Thoracic aorta (tissue), 2 donors: ENCODE measurements around the gene SCG5. TPM values are rescaled to one million over a fixed set of nuclear protein-coding genes. Genes with fewer than 3 reads are reported as not detected.

ENCODE experiments used
- ATAC-seq: fragments of 150-250 bp; one replicate; pipeline ENCODE4 v1.8.0; 2017; ENCODE audit warnings: low read depth; ENCODE audit not compliant: insufficient number of reproducible peaks, low FRiP score
- DNase-seq: peaks from one replicate; pipeline ENCODE4 v3.0.0-alpha.2; 2020; ENCODE audit warnings: low spot score
- H3K27ac ChIP-seq, 2 donors: fragments of 200-600 bp; sonication (generic); 1 replicate in 1 of 2; 2 replicates in 1 of 2; pipeline ENCODE4 v1.5.1; 2016; ENCODE audit warnings: mild to moderate bottlenecking in 2 of 2, moderate library complexity in 2 of 2
- H3K27me3 ChIP-seq: fragments of 200-600 bp; sonication (generic); replicated peaks from 2 replicates; pipeline ENCODE4 v1.6.0; 2016; ENCODE audit warnings: mild to moderate bottlenecking; ENCODE audit not compliant: insufficient read depth
- H3K36me3 ChIP-seq: fragments of 200-600 bp; sonication (generic); one replicate; pipeline ENCODE4 v1.5.1; 2016
- H3K4me1 ChIP-seq, 2 donors: fragments of 200-600 bp; sonication (generic); 1 replicate in 1 of 2; 2 replicates in 1 of 2; pipeline versions ENCODE4 v1.5.1 to v1.6.0; 2016; ENCODE audit warnings: low read depth in 2 of 2, mild to moderate bottlenecking in 1 of 2; ENCODE audit not compliant: control insufficient read depth in 1 of 2
- H3K4me3 ChIP-seq: fragments of 200-600 bp; sonication (generic); 2 replicates; pipeline ENCODE4 v1.5.1; 2016; ENCODE audit warnings: mild to moderate bottlenecking
- H3K9me3 ChIP-seq: fragments of 200-600 bp; sonication (generic); 2 replicates; pipeline ENCODE4 v1.5.1; 2016
- total RNA-seq, 2 donors: library from RNA; depleted of rRNA; stranded (reverse); fragments of >200 nt; gene quantifications; one replicate each; pipeline versions ENCODE4 v1.1.0 to v1.2.3, GENCODE V29; 2016
- TF ChIP-seq, protein P1 (sequence below): fragments of 200-600 bp; sonication (generic); IDR thresholded peaks from one replicate; pipeline ENCODE4 v1.5.1; 2019; ENCODE audit warnings: antibody characterized with exemption

The SCG5 gene
- total RNA-seq, 2 donors from 2014 or later = 2.4 to 3.3 TPM

DNA sequence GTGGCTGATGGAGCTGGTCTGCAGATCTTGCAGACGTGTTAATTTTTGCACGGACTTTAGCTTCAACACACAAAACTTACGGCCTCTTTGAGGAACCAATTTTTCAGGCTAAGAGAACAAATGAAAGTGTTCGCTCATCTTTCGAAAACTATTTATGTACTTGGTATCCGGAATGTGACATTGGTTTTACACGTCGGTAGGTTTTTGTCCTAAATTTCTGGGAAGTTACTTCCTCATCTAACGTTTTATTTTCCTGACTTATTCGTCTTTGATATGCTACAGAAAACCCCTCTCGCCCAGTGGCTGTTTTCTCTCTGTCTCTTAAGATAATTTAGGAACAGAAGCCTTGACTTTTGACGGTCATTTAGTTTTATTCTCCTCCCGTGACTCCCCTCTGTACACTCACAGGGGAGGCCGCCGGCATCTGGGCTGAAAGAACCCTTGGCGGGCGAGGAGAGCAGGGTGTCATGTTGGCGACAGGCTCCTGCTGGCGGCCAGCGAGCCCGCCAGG is 75.5 kb downstream of the SCG5 start:
- no peak overlapping the region for H3K27ac ChIP-seq
- ATAC-seq (no peak), DNase-seq (no peak)
- peaks cover 15% of the 10 kb centered on the region for H3K27me3 ChIP-seq
- peak overlapping the region; percentile 58 for H3K4me3 ChIP-seq
- H3K4me1 ChIP-seq = peaks cover 15 to 25% of the 10 kb centered on the region in 2 donors
- no peaks in the 10 kb centered on the region for H3K9me3 ChIP-seq
- TF ChIP-seq, protein P1, sequence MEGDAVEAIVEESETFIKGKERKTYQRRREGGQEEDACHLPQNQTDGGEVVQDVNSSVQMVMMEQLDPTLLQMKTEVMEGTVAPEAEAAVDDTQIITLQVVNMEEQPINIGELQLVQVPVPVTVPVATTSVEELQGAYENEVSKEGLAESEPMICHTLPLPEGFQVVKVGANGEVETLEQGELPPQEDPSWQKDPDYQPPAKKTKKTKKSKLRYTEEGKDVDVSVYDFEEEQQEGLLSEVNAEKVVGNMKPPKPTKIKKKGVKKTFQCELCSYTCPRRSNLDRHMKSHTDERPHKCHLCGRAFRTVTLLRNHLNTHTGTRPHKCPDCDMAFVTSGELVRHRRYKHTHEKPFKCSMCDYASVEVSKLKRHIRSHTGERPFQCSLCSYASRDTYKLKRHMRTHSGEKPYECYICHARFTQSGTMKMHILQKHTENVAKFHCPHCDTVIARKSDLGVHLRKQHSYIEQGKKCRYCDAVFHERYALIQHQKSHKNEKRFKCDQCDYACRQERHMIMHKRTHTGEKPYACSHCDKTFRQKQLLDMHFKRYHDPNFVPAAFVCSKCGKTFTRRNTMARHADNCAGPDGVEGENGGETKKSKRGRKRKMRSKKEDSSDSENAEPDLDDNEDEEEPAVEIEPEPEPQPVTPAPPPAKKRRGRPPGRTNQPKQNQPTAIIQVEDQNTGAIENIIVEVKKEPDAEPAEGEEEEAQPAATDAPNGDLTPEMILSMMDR = no peak
- no peaks in the 10 kb centered on the region for H3K36me3 ChIP-seq

DNA sequence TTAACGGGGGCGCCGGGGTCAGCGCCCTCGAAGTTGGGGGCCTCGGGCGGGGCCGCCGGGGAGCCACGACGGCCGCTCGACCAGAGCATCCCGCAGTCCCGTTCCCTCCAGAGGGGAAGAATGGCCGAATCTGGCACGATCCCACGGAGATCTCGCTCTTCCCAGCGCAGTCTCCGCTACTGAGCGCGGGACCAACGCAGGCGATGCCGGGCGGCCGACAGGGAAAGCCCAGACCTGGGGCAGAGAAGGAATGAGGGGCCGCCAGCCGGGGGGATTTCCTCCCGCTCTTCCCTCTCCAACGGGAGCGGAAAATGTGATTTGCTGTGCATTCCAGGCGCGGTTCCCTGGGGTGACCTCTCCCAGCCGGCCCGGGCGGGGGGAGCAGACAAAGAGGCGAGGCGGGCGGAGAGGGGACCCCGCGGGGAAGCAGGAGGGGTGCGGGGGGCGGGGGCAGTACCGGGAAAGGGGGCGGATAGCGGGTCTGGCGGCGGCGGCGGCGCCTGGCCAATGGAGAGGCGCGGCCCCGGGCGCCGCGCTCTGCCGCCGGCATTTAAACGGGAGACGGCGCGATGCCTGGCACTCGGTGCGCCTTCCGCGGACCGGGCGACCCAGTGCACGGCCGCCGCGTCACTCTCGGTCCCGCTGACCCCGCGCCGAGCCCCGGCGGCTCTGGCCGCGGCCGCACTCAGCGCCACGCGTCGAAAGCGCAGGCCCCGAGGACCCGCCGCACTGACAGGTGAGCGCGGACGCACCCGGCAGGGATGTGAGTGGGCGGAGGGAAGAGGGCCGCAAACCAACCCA is 76.1 kb downstream of the SCG5 start, which contains the start of gene GREM1:
Gene GREM1 (plus strand): TSS at position 579 of the 801 bp plus-strand sequence. CDS start 12,687 bp downstream, outside the sequence.
- H3K36me3 ChIP-seq = no peaks in the 10 kb centered on the region
- H3K27me3 ChIP-seq = peaks cover 15% of the 10 kb centered on the region
- DNase-seq = no peak
- H3K4me1 ChIP-seq = peaks cover 15 to 25% of the 10 kb centered on the region in 2 donors
- TF ChIP-seq, protein P1 = no peak
- H3K27ac ChIP-seq = no peak within 1 kb of the TSS
- H3K4me3 ChIP-seq = peak within 1 kb of the TSS; percentile 58
- H3K9me3 ChIP-seq = no peaks in the 10 kb centered on the region
- ATAC-seq = no peak

DNA sequence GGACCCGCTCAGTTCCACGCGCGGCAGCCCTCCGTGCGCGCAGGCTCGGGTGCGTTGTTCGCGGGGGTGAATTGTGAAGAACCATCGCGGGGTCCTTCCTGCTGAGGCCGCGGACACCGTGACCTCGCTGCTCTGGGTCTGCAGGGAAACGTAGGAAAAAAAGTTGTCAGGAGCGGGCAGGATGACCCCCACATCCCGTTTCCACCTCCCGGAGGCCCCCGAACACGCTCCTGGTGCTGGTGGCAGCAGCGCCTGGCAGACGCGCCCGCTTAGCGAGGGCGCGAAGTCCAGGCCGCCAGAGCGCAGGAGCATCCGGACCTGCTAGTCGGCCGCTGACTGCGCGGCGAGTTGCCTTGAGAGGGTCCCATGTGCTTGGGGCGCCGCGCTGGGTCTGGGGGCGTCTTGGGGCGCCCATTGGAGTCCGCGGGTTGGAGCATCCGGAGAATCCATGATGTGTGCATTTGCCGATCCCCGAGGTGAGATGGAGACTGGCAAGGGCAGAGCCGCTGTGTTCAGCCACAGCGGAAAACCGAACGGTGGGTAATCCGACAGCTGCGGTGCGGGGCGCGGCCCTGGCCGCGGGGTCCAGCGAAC is 76.8 kb downstream of the SCG5 start:
- no peak overlapping the region for H3K27ac ChIP-seq
- H3K36me3 ChIP-seq = no peaks in the 10 kb centered on the region
- peak overlapping the region; percentile 58 for H3K4me3 ChIP-seq
- TF ChIP-seq, protein P1 = no peak
- DNase-seq = no peak
- no peak for ATAC-seq
- peaks cover 15 to 25% of the 10 kb centered on the region in 2 donors for H3K4me1 ChIP-seq
- H3K9me3 ChIP-seq = no peaks in the 10 kb centered on the region
- H3K27me3 ChIP-seq = peaks cover 15% of the 10 kb centered on the region

DNA sequence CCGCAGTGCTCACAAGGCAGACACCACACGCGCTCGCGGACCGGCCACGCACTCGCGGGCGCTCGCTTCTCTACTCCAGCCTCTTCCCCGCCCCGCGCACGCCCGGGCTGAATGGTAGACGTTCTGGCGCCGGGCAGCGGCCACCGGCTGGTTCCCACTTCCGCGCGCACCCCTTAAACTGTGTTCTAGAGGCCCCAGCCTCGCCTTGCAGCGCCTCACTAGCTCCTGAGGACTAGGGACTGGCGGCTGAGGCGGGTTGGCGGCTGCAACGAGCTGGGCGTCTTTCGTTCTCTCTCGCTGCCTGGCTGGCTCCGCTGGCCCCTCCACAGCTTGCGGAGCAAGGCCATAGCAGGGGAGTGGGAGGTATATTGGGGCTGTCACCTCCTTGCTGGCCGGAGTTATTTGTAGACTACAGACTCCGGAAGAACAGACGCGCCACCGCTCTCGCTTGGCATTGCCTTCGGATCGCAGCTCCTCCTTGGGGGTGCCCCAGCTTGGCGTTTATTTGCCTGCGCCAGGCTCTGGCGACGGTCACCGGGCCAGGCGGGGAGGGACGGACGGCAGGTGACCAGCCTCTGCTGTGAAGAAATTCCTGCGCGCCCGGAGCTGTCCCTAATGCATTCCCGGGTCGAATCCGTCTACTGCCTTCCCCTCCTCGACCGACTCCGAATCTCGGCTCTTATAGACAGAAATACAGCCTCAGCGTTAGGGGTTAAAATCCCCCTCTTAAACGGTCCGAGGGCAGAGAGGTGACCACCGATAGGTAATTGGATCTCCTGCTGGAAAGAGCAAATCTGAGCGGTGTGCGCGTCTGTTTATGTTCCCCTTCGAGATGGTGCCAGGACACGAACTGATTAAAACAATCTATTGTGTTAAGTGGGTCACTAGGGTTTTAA is 77.6 kb downstream of the SCG5 start:
- no peak for DNase-seq
- no peaks in the 10 kb centered on the region for H3K9me3 ChIP-seq
- peaks cover 15% of the 10 kb centered on the region for H3K27me3 ChIP-seq
- H3K36me3 ChIP-seq = no peaks in the 10 kb centered on the region
- peaks cover 15 to 25% of the 10 kb centered on the region in 2 donors for H3K4me1 ChIP-seq
- TF ChIP-seq, protein P1 = no peak
- ATAC-seq = no peak
- peak overlapping the region; percentile 58 for H3K4me3 ChIP-seq
- H3K27ac ChIP-seq = no peak overlapping the region
